HG03432 (cell line): ENCODE data around the gene KCNH2.
A peak's percentile ranks its signal among the peaks of the same experiment; 100 is the strongest.

ENCODE experiments used
- ATAC-seq: cut with Tn5 transposase; IDR thresholded peaks from one replicate; pipeline ENCODE4 v1.9.1; 2021; ENCODE audit warnings: mild to moderate bottlenecking, moderate library complexity; ENCODE audit not compliant: unreplicated experiment

The KCNH2 gene

GRCh38 chr7:150962553-150963399, 15.3 kb downstream of the KCNH2 start:
- ATAC-seq: peak; percentile 86

GRCh38 chr7:150962290-150962552, 15.9 kb downstream of the KCNH2 start:
- no peak for ATAC-seq

GRCh38 chr7:150961510-150962289, 16.4 kb downstream of the KCNH2 start:
- ATAC-seq: no peak

- no peak for ATAC-seq
These were observed 18.1 kb downstream of the KCNH2 start for GRCh38 chr7:150959739-150960734.

- ATAC-seq: no peak
These were observed 19.0 kb downstream of the KCNH2 start for GRCh38 chr7:150959081-150959480.

- no peak for ATAC-seq
These were observed 19.5 kb downstream of the KCNH2 start for GRCh38 chr7:150958597-150958996.

- no peak for ATAC-seq
These were observed 20.0 kb downstream of the KCNH2 start for GRCh38 chr7:150958062-150958552.

GRCh38 chr7:150957133-150958020, 20.7 kb downstream of the KCNH2 start:
- no peak for ATAC-seq

- ATAC-seq: no peak
These were observed 21.6 kb downstream of the KCNH2 start for GRCh38 chr7:150956395-150957132.

GRCh38 chr7:150955519-150956394, 22.4 kb downstream of the KCNH2 start:
- no peak for ATAC-seq

- ATAC-seq: no peak
These were observed 23.1 kb downstream of the KCNH2 start for GRCh38 chr7:150954986-150955518.

- no peak for ATAC-seq
These were observed 23.7 kb downstream of the KCNH2 start for GRCh38 chr7:150954201-150954985.

GRCh38 chr7:150953061-150953997, 24.8 kb downstream of the KCNH2 start:
- no peak for ATAC-seq

- ATAC-seq: no peak
These were observed 25.6 kb downstream of the KCNH2 start for GRCh38 chr7:150952331-150953050.

GRCh38 chr7:150951521-150951920, 26.6 kb downstream of the KCNH2 start:
- no peak for ATAC-seq

GRCh38 chr7:150951181-150951520, 27.0 kb downstream of the KCNH2 start:
- no peak for ATAC-seq
